ENCODE data around the gene CFDP1.
"Not testable (repeated sequence)": the region's sequence is repeated elsewhere in the genome, so short reads cannot be mapped to it uniquely, and the experiment has no call there.

CFDP1 gene

GRCh38 chr16:75458439-75458838 lies 25.1 kb upstream of the CFDP1 start:
- no peak for DNase-seq (ENCODE audit: low read depth)

DNA sequence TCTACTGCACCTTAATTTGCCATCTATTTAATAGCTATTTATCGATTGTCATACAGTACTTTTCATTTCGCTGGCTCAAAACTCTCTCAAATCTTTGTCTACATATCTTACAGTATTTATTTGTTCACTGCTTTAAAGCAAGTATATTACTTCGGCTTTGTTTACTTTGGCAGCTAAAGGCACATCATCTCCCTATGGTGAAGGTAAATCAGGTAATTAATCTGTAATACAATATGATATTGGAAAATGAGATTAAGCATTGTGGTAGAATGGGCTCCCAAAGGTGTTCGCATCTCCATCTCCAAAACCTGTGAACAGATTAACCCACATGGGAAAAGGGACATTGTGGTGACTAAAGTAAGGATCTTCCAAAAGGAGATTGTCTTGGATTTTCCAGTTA lies 24.7 kb upstream of the CFDP1 start:
- DNase-seq (ENCODE audit: low read depth), result no peak

DNA sequence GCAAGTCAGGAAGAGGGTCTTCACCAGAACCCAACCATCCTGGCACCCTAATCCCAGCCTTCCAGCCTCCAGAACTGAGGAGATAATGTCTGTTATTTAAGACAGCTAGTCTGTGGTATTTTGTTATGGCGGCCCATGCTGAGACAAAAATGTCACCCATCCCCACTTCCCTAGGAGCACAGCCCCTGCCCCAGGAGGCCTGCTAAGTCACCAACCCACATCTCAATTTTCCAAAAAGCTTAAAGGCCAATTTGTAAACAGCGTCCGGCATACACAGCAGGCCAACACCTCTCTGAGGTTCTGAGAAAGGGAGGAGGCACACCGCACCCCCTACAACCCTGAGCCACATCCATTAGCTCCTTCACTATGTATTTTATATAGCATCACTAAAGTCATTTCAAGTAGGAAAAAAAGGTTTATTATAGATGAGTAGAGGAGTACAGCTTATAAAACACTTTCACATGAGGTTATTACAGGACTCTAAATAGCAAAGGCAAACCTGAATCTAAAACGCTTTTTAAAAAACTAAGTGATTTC lies 24.2 kb upstream of the CFDP1 start:
- no peak for DNase-seq (ENCODE audit: low read depth)

DNA sequence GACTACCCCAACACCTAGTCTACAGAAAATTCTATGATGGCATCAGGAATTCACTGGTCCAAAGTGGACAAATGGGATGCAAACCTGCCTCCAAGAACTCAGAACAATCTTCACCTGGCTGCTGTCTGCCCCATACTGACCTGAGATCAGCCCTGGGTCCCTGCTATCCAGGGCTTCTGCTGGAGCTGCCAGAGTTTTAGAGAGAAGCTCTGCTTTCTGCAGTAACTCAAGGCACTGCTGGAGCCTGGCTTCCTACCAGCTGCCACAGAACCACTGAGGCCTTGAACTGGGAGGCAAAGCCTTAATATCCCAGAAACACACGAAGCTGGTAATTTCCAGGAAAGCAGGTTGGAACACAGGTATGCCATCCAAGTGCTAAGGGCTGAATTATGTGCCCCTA lies 23.7 kb upstream of the CFDP1 start:
- DNase-seq (ENCODE audit: low read depth), result no peak

GRCh38 chr16:75456486-75456885 lies 23.2 kb upstream of the CFDP1 start:
- DNase-seq (ENCODE audit: low read depth), result not testable (repeated sequence)

DNA sequence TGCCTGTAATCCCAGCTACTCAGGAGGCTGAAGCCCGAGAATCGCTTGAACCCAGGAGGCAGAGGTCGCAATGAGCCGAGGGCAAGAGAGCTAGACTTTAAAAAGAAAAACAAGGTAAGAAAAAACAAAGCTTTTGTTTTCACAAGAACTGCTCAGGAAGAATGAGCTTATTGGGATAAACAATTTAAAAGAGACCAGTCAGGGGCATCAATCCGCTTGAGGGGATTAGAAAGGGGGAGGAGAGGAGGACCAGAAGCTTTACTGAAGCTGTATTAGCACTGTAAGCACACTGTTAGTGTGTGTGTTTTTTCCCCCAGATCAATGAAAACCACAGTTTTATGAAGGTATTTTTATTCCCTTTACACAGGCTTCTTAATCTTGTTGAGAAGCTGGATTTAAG lies 22.4 kb upstream of the CFDP1 start:
- DNase-seq (ENCODE audit: low read depth), result no peak

GRCh38 chr16:75452464-75453190 lies 19.3 kb upstream of the CFDP1 start:
- no peak for DNase-seq (ENCODE audit: low read depth)

DNA sequence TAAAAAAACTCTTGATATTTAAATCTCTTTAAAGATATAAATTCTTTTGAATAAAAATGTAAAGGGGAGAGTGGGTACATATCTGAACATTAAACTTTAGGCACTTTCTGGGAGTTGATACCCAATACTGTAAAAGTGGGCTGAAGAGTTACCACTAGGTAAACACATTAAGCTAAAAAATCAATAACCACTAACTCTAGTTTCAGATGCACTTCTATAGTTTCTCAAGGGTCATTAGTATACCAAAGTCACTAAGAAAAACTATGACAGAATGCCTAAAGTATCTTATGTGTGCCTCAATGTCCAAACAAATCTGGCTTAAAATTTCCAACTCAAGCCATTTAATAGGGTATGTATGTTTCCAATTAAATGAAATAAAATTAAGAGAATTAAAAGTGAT lies 13.1 kb upstream of the CFDP1 start:
- no peak for DNase-seq (ENCODE audit: low read depth)

GRCh38 chr16:75445298-75445697 lies 12.0 kb upstream of the CFDP1 start:
- no peak for DNase-seq (ENCODE audit: low read depth)

DNA sequence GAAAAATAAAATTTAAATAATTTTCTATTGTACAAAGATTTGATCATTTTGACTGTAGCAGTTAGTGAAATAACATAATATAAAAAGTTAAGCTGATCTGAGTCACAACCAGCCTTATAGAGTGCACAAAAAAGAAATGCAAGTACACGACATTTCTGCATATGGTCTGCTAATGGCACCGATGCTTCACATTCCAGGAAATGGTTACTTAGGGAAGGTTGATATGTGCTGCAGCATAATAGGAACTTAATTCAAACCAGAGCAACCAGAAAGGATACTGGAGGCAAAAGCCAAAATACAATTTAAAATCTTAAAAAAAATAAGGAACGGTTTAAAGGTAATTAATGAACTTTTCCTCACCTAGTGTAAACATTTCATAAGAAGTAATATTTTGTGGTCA lies 10.0 kb upstream of the CFDP1 start:
- no peak for DNase-seq (ENCODE audit: low read depth)

DNA sequence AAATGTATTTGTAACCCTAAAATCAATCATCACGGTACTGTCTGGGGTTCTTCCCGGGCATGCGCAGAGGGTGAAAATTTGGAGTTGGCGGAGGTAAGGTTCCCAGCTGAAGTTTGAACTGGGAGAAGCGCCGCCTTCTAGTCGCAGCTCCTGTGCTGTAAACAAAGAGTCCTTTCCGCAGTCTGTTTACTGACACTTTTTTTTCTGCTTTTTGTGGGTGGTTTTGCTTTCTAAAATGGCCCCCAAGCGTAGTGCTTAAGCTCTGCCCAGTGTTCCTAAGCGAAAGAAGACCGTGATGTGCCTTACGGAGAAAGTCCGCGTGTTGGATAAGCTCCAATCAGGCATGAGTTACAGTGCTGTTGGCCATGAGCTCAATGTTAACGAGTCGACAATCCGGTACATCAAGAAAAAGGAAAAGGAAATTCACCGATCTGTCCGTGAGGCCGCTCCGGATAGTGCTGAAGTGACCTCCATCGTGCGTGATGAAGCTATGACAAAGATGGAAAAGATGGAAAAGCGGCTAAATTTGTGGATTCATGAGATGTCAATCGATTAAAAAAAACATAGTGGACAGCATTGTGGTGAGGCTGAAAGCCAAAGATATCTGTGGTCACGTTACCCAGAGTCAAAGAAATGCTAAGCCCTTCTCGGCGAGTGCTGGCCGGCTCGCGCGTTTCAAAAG lies 570 bp upstream of the CFDP1 start:
- peak; percentile 94 for DNase-seq (ENCODE audit: low read depth)

GRCh38 chr16:75429621-75430403 lies 3.5 kb downstream of the CFDP1 start:
- no peak for DNase-seq (ENCODE audit: low read depth)

- DNase-seq (ENCODE audit: low read depth), result not testable (repeated sequence)
Observed at GRCh38 chr16:75426524-75426923, 6.8 kb downstream of the CFDP1 start.

- not testable (repeated sequence) for DNase-seq (ENCODE audit: low read depth)
Observed at GRCh38 chr16:75424105-75424762, 9.1 kb downstream of the CFDP1 start.

DNA sequence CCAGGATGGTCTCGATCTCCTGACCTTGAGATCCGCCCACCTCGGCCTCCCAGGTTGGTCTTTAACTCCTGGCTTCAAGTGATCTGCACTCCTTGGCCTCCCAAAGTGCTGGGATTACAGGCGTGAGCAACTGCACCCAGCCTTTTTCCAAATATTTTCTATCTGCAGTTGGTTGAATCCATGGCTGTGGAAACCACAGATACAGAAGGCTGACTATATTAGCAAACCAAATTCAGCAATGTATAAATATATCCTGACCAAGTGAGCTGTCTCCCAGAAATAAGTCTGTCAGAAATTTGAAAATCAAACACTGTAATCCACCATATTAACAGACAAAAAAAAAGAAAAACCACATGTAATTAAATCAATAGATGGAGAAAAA lies 9.6 kb downstream of the CFDP1 start:
- no peak for DNase-seq (ENCODE audit: low read depth)

- DNase-seq (ENCODE audit: low read depth), result no peak
Observed at GRCh38 chr16:75421820-75422126, 11.5 kb downstream of the CFDP1 start.

DNA sequence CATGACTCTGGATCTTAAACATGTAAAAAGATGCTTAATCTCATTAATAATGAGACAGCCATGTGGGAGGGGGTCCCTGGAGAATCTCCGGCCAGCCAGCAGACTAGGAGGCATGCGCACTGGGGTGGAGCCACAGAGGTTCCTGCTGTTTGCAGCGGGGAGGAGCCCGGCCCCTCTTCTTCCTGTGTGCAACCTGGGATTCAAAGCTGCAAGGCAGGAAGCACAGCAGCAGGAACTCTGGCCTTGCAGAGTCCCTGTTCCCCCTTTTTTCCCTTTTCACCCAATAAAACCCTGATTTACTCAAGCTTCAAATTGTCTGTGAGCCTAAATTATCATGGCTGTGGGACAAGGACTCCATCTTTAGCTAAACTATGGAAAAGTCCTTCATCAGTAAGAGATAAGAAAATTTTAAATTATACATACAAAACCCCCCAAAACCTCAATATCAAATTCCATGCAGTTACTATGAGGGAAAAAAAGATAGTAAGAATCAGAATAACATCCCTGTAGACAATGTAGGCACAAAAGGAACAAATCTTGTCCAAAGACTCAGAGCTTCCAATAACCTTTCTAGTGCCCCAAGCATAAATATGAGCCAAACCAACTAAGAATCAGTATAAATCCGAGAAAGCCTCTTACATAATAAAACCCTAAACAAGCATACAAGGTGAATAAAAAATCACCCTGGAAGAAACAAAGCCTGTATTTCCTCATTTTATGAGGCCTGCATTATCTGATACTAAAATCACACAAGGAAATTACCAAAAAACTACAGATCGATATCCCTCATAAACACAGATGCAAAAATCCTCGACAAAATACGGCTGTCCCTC lies 12.1 kb downstream of the CFDP1 start:
- DNase-seq (ENCODE audit: low read depth), result no peak

- DNase-seq (ENCODE audit: low read depth), result no peak
Observed at GRCh38 chr16:75416904-75417565, 16.3 kb downstream of the CFDP1 start.

- no peak for DNase-seq (ENCODE audit: low read depth)
Observed at GRCh38 chr16:75415169-75415905, 18.0 kb downstream of the CFDP1 start.

- DNase-seq (ENCODE audit: low read depth), result no peak
Observed at GRCh38 chr16:75413951-75414350, 19.4 kb downstream of the CFDP1 start.

Measured in HS-5 (cell line).